Hematopoietic multipotent progenitor cell treated with erythropoietin and hydrocortisone succinate and interleukin-3 and kit ligand, for 6 days (in vitro differentiated cells): ENCODE measurements around the gene SUGCT.
"Not testable (repeated sequence)": the region's sequence is repeated elsewhere in the genome, so short reads cannot be mapped to it uniquely, and the experiment has no call there.

Experiments
- DNase-seq: peaks from one replicate; pipeline ENCODE4 v3.0.0-alpha.2; 2015

Gene SUGCT

DNA sequence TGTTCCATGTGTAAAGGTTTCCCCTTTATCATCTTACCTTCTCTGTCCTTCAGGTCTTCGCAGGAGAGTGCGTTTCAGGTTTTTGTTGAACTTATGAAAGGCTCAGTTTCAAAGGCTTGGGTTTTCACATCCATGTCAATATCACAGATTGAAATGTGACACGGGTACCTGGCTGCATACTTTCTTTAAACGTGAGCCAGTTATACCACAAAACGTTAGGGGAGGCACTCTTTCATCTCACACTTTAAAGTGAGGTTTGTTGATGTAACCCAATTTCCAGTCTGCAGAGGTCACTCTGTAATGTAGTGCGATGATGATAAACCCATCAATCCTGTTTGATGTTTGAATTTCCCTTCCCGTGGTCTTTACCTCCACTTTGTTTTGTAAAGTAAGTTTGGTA lies 506.9 kb downstream of the SUGCT start:
- DNase-seq: no peak

DNA sequence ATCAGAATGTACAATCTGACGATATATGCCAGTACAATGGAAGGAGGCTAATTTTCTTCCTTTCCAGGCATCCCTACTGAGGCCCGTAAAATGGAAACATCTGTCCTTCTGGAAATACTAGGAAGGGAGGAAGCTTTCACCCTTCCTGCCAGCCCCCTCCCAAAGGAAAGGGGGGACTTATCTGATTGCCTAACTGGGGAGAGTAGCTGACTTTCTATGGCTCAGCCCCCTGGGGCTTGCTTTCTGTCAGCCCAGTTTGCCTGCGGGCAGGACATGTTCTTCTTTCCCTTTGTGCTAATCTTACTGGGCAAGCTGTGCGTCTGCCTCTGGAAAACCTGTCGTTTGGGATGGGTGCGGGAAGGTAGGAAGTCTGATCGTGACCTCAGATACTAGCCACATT lies 508.9 kb downstream of the SUGCT start:
- DNase-seq: no peak

DNA sequence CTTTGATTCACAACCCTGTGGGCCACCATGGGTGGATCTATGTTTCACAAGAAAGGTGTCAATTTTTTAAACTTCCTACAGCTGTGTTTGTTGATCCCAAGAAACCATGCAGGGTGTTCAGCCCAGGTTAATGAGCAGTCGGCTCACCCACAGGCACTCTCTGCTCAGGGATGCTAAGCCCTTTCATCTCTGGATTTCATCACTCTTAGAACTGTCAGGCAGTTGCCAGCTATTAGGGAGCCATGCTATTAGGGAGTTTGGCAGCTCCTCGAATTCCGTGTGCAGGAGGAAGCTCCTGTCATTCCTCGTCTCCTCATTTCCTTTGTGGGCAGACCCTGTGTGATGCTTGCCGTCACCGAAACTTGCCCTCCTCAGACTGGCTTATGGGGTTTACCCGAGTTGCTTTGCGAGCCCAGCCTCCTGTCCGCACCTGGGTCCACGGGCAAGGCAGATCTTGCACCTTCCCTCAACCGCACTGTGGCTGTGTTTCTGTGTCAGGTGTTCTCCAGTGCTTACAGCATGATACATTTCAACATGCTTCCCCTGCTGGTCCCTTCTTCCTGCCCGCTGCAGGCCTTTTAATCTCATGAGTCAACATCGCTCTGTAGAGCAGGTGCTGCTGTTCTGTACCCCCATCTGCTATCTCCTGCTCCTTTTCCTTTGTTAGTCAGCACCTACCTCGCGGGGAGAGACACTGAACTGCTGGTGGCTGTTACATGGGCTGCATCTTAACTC lies 509.8 kb downstream of the SUGCT start:
- no peak for DNase-seq

DNA sequence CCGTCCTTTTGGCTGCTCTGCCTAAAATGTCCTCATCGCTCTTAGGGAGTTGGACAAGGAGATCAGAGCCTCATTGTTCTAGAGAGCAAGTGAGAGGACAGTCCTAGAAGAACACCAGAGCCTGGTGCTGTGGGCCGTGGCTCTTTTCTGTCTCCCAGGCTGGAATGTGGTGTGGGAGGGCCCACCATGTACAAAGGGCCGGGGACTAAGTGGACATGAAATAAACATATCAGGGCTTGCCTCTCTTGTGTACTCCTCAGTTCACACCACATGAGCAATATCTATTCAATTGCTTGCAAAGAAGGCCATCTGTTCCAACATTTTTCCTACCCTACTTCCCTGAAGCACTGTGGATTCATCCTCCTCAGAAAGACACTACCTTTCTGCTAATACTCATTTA lies 510.4 kb downstream of the SUGCT start:
- no peak for DNase-seq

DNA sequence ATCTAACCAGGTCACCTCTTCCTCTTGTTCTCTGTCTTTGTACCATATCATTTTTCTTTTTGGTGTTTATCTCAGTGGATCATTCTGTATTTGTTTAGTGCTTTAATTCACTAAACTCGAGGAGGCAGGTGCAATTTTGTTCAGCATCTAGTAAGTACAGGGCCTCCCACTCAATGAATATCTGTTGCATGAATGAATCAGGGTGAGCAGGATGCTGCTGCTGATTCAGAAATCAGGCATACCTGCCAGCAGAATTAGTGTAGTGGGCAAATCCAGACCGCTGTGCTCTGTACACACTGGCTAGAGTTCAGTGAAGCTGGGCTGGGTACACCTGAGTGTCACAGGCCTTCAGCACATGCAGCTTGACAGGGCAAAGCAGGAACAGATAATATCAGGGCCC lies 511.9 kb downstream of the SUGCT start:
- no peak for DNase-seq

DNA sequence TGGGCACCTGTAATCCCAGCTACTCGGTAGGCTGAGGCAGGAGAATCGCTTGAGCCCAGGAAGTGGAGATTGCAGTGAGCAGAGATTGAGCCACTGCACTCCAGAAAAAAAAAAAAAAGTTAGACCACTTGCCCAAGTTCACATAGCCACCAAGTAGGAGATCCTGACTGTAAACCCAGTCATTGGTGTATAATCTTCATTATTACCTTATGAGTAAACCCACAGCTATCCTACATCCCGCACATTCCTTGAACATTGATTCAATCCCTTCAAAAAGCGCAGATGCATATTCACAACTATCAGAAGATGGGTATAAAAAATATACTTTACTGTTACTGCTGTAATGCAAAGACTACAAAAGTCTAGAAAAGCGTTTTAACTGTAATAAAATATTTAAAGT lies 512.9 kb downstream of the SUGCT start:
- no peak for DNase-seq

DNA sequence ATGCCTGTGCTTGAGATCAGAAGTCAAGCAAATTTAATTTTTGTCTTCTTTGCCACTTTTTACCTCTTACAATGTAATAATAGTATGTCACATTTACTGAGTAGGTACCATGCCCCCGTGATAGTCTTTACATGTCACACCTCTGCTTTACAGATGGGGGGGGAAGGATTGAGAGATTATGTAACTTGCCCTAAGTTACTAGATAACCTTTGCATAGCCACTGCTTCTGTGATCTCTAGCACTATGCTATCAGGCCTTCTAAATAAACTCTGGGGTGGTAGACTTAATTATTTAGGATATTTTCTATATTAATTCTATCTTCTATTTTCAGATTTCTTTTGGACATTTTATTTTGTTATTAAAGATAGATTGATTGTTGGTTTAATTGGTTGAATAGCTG lies 514.4 kb downstream of the SUGCT start:
- no peak for DNase-seq

DNA sequence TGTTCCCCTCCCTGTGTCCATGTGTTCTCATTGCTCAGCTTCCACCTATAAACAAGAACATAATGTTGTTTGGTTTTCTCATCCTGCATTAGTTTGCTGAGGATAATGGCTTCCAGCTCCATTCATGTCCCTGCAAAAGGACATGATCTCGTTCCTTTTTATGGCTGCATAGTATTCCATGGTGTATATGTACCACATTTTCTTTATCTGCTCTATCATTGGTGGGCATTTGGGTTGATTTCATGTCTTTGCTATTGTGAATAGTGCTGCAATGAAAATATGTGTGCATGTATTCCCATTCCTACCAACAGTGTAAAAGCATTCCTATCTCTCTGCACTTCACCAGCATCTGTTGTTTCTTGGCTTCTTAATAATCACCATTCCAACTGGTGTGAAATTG lies 516.1 kb downstream of the SUGCT start:
- DNase-seq: not testable (repeated sequence)

DNA sequence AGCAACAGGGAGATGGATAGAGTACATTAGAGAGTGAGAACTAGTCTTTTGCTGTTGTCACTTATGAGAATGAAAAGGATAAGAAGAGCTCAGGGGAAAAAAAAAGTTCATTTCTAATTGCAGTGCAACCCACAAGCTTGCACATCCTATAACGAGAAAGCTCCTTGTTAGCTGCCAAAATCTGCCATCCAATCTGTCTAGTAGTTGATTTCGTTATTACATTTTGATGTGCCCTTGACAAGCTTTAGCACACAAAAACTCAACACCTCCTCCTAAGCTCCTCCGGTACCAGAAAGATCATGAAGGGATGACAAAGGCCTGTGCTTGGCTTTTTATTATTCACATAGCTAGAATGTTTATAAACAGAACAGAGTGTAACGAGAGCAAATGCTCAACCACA lies 519.4 kb downstream of the SUGCT start:
- DNase-seq: no peak

DNA sequence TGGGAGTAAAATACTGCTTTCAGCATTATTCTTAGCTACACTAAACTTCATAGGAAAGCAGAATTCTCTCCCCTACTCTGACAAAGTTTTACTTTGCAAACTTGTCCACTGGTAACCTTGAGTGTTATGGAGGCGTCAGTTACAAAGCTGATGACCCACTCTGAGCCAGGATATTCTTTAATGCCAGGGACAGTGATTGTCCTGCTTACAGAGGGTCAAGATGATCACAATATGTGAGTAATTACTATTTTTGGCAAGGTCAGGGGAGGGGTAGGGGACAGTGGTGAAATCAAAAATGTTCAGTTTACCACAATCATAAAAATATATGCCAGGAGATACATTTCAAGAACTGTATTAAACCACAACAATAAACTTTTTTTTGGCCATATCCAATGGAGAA lies 520.6 kb downstream of the SUGCT start:
- DNase-seq: no peak

DNA sequence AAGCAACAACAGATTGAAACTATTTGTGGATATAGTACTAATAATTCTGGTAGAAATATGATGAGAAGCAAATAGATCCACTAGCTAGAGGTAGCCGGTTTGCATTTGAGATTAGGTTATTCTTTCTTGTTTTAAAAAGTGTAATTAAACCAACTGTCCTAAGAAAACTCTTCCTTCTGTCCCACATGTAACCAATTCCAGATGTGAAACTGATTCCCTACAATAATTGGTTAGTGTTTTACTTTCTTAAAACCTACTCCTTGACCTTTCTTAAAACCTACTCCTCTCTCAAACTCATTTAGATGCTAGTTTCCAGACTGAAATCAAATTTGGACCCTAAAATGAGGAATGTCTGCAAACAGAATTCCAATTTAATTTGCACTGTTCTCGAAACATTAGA lies 521.5 kb downstream of the SUGCT start:
- DNase-seq: no peak

DNA sequence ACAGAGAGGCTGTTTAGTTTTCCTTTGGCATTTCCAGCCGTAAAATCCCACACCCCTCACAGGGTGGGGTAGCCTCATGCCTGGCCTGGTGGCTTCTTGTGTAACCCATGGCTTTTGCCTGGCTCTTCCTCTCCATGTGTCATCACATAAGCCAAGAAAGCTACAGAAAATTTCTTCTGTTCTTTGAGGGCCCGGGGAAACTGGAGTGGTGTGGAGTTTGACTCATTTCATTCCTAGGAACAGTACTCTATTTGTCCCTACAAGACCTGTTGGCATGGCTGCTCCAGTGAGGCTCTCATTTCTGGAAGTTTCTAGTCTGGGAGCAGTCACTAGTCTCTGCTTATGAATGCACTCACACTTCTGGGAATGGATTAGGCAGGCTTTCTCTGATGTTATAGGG lies 523.9 kb downstream of the SUGCT start:
- DNase-seq: no peak

DNA sequence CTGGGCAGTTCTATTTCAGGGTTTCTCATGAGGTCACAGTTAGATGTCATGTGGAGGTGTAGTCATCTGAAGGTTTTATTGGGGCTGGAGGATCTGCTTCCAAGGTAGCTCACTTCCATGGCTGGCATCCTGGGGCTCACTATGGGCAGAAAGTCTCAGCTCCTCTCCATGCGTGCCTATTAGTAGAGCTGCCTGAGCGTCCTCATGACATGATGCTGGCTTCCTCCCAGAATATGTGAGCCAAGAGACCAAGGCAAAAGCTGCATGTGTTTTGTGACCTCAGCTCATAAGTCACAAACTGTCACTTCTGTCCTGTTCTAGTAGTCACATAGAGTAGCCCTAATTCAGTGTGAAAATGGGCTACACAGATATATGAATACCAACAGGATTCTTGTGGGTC lies 524.4 kb downstream of the SUGCT start:
- DNase-seq: no peak

DNA sequence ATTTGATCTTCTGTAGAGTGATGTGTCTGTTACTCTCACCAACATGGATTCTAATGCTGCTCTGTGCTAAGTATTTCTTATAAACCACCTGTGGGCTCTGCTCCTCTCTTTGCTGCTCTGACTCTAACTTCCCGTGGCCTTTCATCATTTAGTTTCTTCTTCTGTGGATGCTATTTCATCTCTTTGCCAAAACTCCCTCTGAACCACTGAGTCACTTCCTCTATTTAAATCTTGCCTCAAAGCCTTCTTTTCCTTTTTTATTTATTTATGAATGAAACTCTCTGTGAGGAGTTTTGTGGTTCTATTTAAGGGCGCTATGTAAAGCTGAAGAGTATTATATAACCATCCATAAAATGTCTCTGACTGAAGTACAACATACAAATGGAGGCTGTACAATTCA lies 538.5 kb downstream of the SUGCT start:
- peak; percentile 4 for DNase-seq

DNA sequence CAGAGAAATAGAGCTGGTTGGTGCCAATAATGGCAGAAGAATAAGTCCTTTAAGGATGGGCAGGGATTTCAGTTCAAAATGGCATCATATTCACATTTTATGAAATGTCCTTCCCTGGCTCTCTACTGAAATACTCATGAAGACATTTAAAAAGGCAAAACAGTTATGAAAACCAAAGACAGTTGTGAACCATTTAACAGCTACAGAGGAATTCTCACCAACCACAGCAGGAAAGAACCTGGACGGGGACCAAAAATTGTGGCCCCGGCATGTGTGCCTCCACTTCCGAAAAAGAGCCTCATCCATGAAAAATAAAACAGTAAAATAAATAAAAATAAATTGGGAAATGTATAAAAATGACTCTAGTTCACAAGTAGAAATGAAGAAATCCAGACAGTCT lies 539.5 kb downstream of the SUGCT start:
- DNase-seq: no peak

DNA sequence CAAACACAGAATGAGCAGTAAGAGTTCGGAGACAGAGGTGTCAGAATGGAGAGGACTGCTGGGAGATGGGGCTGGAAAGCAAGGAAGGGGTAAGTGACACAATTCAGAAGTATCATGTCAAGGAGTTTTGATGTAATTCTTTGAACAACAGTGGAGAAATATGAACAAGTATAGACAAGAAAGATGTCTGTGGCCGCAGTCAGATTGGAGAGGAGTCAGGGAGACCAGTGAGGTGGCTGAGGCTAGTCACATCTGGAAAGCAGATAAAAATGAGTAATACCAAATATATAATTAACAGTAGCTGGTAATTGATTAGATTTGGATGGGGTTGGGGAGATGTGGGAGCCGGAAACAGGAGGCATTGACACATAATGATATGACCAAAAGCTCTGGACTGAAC lies 540.9 kb downstream of the SUGCT start:
- DNase-seq: no peak

DNA sequence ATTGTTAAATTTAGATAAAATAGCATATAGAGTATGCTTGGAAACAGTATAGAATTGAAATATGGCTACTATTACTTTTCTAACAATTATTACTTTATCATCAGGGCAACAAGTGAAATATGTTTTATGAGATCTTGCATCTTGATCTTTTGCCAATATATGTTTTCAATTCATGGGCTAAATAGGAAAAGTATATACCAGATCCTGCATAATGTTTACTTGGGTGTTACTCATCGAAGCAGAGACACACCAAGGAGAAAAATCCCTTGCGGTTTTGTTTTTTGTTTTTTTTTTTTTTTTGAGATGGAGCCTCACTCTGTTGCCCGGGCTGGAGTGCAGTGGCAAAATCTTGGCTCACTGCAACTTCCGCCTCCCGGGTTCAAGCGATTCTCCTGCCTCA lies 541.4 kb downstream of the SUGCT start:
- DNase-seq: no peak

DNA sequence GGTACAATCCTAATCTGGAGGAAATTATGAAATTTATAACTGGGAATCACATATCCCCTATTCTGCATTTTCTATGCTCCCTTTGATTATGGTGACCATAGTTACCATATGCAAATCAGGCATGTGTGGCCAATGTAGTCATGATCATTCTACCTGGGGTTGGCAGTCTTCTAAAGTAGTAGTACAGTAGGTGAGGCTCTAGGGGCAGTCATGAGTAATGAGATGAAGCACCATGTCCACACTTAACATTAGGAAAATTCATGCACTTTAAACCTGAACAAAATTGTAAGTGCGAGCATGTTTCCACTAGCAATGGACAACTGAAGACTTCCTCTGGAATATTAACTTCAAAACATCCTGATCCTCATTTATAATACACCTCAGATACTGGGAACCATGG lies 545.9 kb downstream of the SUGCT start:
- peak; percentile 54 for DNase-seq

DNA sequence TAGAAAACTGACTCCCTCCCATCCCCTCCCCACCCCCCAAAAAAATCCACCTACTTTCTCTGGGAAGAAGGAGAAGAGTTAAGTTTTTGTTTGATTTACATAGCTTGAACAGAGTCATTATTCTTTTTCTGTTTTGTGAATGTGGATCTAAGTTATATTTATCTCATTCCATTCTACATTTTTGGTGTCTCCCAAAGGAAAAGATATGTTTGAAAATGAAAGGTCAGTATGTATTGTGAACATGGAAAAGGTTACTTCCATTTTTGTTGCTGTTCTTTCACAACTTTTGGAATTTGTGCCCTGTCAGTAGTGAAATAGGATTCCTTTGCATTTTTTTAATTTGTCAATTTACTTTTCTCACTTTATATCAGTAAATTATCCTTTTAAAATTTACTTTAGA lies 547.9 kb downstream of the SUGCT start:
- DNase-seq: no peak

DNA sequence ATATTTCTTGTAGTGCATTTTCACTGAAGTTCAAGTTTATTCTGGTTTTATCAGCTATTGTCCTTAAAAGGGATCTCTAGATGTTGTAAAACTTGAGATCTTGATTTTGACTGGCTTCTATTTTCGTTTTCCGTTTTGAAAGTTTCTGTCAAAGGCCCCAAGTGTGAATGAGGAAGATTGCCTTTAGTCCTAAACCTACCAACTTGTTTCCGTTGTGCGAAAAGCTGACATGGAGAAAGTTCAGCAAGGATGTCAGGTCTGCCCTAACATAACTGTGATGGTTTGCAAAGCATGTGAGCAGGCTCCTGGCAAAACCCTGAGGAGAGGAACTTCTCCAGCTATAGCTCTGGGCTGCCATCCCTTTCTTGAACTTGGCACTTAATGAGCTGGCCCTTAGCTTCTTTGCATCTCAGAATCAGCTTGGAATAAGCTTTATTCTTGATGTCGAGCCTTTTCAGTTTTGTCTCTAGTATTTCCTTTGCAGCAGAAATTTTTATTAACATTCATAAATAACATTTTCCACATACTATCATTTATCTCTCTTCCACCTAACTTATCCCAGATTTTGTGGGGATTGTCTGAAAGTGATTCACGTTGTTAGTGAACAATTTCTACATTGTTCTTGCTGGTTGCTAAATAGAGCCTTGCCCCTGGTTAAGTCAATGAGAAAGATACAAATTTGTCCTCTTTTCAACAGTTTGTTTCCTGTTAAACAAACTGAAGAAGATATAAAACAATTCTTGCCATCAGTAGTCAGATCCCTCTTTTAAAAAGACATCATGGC lies 559.4 kb downstream of the SUGCT start:
- no peak for DNase-seq

DNA sequence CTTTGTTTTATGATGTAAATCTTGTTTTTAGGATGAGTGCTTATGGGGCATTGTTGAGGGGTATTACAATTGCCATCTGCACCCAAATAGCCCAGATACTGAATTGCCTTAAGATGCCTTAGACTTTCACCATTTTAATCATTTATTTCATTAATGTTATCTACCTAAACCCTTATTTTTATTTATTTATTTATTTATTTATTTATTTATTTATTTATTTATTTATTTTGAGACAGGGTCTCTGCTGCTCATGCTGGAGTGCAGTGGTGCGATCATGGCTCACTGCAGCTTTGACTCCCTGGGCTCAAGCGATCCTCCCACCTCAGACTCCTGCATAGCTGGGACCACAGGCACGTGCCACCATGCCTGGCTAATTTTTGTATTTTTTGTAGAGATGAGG lies 560.2 kb downstream of the SUGCT start:
- no peak for DNase-seq

DNA sequence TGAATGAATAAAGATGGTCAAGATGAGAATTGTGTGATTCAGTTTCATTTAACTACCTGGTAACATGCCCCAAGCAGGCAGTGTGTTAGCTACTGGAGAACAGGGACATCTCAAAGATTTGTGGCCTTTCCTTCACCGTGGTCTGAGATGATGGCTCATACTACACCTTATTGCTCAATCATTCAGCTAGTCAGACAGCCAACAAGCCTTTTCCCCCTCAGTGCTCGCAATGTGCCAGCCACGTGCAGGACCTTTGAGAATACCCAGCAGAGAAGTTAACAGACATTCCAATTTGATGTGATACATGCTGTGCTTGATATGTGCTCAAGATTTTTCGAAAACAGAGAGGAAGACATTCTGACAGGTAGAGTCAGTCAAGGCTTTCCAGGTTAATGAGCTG lies 562.8 kb downstream of the SUGCT start:
- no peak for DNase-seq

DNA sequence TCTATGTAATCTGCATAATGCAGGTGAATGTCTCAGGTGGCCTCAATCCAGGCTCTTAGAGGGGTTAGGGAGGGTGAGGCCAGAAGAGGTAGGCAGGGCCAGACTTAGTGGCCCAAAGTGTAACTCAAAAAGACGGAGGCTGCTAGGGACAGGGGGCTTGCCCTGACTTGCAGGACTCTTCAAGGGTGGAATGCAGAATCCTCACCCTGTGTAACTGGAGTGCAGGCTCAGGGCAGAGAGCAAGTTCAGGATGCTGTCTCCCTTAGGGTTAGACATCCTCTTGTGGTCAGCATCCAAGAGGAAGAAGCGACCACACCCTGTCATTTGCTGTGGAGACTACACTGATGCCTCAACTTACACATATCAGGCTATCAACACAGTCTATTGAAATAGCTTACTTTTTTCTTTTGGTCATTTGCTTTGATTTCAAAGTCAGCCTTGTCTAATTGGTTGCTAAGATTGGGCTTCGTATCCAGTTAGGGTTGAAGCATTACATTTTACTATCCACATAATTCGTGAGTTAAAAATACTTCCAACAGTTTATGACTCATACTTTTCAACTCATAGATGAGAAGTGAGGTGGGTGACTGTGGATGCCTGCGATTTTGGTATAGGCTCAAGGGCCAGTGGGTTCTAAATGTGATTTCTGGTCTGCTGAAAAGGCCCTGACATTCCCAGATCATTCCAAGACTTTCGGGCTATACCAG lies 563.6 kb downstream of the SUGCT start:
- no peak for DNase-seq

DNA sequence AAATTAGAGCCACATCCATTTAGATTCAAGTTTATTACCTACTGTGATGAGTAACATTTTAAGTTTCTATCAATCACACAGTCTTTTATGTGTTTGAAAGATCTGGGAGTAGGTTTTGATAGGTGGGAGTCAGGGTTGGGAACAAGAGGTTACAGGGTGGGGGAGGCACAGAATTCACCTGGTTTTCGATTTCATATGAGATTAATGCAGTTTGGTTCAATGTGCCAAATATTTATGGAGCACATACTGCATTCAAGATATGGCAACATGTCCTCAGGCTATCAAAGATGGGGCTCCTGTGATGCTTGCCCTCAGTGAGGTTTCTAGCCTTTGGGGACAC lies 564.1 kb downstream of the SUGCT start:
- no peak for DNase-seq
